ENCODE data around the gene PPARGC1A. TPM values are rescaled to one million over a fixed set of nuclear protein-coding genes. Genes with fewer than 3 reads are reported as not detected.
A peak's percentile ranks its signal among the peaks of the same experiment; 100 is the strongest.

Gene PPARGC1A
- total and polyA plus RNA-seq, 2 experiments from 2014 or later = 0.76 to 3.3 TPM

GRCh38 chr4:23882976-23883531, 6.8 kb downstream of the PPARGC1A start:
- Mint-ChIP-seq H3K4me3 (no peak overlapping the region), H3K27me3 (ENCODE audit: insufficient read depth, low read depth, poor library complexity) (no peaks in the 10 kb centered on the region), H3K27ac (peak overlapping the region; percentile 37; the same call in 1 of the 2 replicates), H3K36me3 (ENCODE audit: low read depth) (no peaks in the 10 kb centered on the region), H3K9me3 (no peaks in the 10 kb centered on the region), H3K4me1 (peaks cover 61% of the 10 kb centered on the region)
- Histone ChIP-seq H4K20me1 (replicated peaks; ENCODE audit: insufficient read depth) (no peaks in the 10 kb centered on the region), H3K4me1 (ENCODE audit: insufficient read depth) (peaks cover 51% of the 10 kb centered on the region), H2AFZ (no peak overlapping the region), H3K27me3 (ENCODE audit: insufficient read depth) (no peaks in the 10 kb centered on the region), H3K79me2 (replicated peaks; ENCODE audit: insufficient read depth) (no peaks in the 10 kb centered on the region), H3K36me3 (ENCODE audit: insufficient read depth) (no peaks in the 10 kb centered on the region), H3F3A (replicated peaks; ENCODE audit: low read depth) (no peaks in the 10 kb centered on the region), H3K27ac (ENCODE audit: low read depth) (no peak overlapping the region), H3K9me2 (ENCODE audit: insufficient read depth) (no peaks in the 10 kb centered on the region), H3K4me3 (no peak overlapping the region), H3K4me2 (no peak overlapping the region)
- TF ChIP-seq ZNF331 (CRISPR knock-in tag; IDR thresholded peaks at IDR 0.05; ENCODE audit: low read depth) (no peak), JUNB (IDR thresholded peaks at IDR 0.05; ENCODE audit: unreplicated experiment) (no peak), EZH2 (IDR thresholded peaks at IDR 0.05; ENCODE audit: low read depth, unreplicated experiment) (no peak), NANOG (IDR thresholded peaks at IDR 0.05; ENCODE audit: borderline replicate concordance) (no peak)
- no peak for ATAC-seq
- DNase-seq (ENCODE audit: low spot score) = no peak

- DNase-seq (ENCODE audit: low spot score) (peak; percentile 28), ATAC-seq (peak; percentile 41; the same call in 2 of the 3 replicates)
- TF ChIP-seq ZNF114 (CRISPR knock-in tag; IDR thresholded peaks at IDR 0.05) (no peak), REST (IDR thresholded peaks at IDR 0.05; ENCODE audit: unreplicated experiment) (no peak), EZH2 (IDR thresholded peaks at IDR 0.05; ENCODE audit: low read depth, unreplicated experiment) (no peak), CTCF (conservative IDR thresholded peaks at IDR 0.05; ENCODE audit: low read depth in 2 of 2) (peak; percentile 26 to 44)
- H3K4me3 Mint-ChIP-seq = no peak overlapping the region
- Histone ChIP-seq H3K36me3 (ENCODE audit: insufficient read depth) (no peaks in the 10 kb centered on the region), H3K4me3 (no peak overlapping the region), H3K27ac (ENCODE audit: low read depth) (no peak overlapping the region), H3F3A (replicated peaks; ENCODE audit: low read depth) (no peaks in the 10 kb centered on the region), H3K9me2 (ENCODE audit: insufficient read depth) (no peaks in the 10 kb centered on the region), H3K79me2 (replicated peaks; ENCODE audit: insufficient read depth) (no peaks in the 10 kb centered on the region), H3K4me2 (no peak overlapping the region), H4K20me1 (replicated peaks; ENCODE audit: insufficient read depth) (no peaks in the 10 kb centered on the region), H3K27me3 (ENCODE audit: insufficient read depth) (no peaks in the 10 kb centered on the region), H3K4me1 (ENCODE audit: insufficient read depth) (peaks cover 49% of the 10 kb centered on the region), H2AFZ (no peak overlapping the region)
- H3K27ac Mint-ChIP-seq = no peak overlapping the region
- peaks cover 2% of the 10 kb centered on the region for H3K27me3 Mint-ChIP-seq (ENCODE audit: insufficient read depth, low read depth, poor library complexity)
- H3K36me3 Mint-ChIP-seq (ENCODE audit: low read depth) = no peaks in the 10 kb centered on the region
- H3K4me1 Mint-ChIP-seq = peaks cover 61% of the 10 kb centered on the region
- H3K9me3 Mint-ChIP-seq = no peaks in the 10 kb centered on the region
Observed at GRCh38 chr4:23881674-23882337, 8.0 kb downstream of the PPARGC1A start.
